ENCODE data around the gene ZBTB3.

DNA sequence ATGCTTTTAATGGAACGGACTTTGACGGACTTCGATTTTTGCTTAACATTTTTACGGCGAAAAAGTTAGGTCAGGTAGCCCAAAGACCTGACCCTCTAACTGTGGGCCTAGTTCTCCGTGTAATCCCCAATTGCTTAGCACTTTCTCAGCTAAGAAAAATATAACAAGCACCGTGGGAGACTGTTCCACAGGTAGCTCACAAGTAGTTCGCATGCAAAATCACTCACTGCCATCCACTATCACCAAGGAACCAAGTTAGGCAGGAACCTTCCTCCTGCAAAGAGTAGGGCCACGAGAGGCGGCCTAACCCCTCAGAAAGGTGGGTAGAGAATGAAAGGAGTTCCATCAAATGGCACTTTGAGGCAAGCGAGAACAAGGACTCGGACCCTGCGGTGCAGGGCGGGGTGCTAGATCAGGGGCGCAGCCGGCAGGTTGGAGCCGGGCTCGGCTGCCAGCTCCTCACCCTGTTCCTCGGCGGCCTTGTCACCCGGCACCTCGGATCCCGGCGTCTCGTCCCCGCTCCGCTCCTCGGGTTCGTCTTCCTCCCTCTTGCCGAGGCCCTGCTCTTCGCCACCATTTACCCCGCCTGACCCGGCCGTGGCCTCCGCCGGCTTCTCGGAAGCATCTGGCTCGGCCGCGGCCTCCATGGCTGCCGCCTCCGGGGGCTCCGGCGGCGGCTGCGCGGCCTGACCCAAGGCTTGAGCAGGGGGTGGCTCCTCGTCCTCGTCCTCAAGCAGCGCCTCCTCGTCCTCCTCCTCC, 27.6 kb downstream of the ZBTB3 start:
- TF ChIP-seq, protein P1, sequence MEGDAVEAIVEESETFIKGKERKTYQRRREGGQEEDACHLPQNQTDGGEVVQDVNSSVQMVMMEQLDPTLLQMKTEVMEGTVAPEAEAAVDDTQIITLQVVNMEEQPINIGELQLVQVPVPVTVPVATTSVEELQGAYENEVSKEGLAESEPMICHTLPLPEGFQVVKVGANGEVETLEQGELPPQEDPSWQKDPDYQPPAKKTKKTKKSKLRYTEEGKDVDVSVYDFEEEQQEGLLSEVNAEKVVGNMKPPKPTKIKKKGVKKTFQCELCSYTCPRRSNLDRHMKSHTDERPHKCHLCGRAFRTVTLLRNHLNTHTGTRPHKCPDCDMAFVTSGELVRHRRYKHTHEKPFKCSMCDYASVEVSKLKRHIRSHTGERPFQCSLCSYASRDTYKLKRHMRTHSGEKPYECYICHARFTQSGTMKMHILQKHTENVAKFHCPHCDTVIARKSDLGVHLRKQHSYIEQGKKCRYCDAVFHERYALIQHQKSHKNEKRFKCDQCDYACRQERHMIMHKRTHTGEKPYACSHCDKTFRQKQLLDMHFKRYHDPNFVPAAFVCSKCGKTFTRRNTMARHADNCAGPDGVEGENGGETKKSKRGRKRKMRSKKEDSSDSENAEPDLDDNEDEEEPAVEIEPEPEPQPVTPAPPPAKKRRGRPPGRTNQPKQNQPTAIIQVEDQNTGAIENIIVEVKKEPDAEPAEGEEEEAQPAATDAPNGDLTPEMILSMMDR (conservative IDR thresholded peaks at IDR 0.05; ENCODE audit: low read depth, low read length), result no peak
- TF ChIP-seq EZH2phosphoT487 (IDR thresholded peaks at IDR 0.05; ENCODE audit: borderline replicate concordance, low read length), result no peak
